ENCODE measurements around the gene SUMF1.
A peak's percentile ranks its signal among the peaks of the same experiment; 100 is the strongest.

Gene SUMF1

DNA sequence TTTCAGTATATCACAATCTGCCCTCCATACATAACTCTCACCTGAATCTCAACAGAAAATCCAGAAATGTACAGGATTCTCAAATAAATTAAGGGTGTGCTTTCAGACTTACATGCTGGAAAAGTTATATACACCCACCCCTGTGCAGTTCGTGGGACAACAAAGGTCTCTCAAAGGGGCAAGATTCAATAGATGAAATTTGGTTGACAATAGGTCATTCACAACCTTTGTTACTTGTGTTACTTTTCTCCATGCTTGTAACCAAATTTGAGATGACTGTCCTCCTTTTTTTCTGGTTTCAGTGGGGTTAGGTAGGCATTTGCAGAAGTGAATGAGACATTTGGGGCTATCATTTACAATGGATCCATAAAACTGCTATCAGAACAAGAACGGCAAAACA, 91.2 kb downstream of the SUMF1 start:
- no peak for DNase-seq

DNA sequence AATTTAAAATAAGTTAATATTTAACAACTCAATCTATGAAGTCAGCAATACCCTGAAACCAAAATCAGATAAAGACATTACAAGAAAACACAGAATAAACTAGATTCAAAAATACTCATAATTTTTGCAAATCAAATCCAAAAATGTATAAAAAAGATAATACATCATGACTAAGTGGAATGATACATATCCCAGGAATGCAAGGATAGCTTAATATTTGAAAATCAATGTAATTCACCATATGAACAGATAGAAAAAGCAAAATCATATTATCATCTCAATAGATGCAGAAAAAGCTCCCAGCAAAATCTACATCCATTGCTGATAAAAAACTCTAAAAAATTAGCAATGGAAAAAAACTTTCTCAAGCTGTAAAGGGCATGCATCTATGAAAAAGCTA, 93.4 kb downstream of the SUMF1 start:
- no peak for DNase-seq

DNA sequence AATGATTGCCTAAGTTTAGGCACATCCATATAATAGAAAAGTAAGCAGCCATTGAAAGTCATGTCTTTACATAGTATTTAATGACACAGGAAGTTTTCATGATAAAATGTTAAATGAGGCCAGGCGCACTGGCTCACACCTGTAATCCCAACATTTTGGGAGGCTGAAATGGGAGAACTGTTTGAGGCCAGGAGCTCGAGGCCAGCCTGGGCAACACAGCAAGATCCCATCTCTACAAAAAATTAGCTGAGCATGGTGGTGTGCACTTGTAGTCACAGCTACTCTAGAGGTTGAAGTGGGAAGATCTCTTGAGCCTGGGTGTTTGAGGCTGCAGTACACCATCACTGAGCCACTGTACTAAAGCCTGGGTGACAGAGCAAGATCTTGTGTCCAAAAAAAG, 104.5 kb downstream of the SUMF1 start:
- no peak for DNase-seq

DNA sequence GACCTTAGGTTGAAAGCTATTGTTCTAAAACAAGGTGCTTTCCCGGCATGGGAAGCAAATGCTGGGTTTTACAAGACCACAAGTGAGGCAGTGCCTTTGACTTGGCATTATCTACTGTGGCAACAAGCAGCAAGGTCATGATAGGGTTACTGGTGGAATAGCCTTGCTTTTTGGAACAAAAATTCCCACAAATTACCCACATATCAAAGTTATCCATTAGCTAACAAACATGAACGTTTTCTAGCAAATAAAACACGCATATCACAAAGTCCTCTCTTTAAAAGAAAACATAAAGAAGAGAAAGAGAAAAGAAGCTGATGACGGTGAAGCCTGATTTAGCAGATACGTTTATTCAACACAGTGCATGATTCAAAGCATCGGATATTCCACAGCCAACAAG, 106.3 kb downstream of the SUMF1 start:
- DNase-seq, result no peak

- no peak for DNase-seq
Measured at GRCh38 chr3:4359805-4360502, 107.1 kb downstream of the SUMF1 start.

DNA sequence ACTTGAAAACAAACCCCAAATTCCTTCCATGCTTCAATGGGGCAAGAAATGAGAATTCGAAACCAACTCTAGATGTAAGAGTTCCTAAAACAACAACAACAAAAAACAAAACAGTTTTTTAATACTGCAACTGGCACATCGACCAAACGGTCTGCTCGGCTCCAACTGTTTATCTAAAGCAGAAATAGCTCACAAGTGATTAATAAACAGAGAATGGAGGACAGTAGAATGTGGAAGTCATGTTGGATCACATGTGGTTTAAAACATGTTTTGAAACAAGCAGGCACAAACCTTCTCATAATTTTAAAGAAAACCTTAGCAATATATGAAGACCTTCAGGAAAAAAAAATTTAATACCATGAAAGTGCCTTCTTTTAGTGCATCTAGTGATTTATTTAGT, 108.8 kb downstream of the SUMF1 start:
- no peak for DNase-seq

DNA sequence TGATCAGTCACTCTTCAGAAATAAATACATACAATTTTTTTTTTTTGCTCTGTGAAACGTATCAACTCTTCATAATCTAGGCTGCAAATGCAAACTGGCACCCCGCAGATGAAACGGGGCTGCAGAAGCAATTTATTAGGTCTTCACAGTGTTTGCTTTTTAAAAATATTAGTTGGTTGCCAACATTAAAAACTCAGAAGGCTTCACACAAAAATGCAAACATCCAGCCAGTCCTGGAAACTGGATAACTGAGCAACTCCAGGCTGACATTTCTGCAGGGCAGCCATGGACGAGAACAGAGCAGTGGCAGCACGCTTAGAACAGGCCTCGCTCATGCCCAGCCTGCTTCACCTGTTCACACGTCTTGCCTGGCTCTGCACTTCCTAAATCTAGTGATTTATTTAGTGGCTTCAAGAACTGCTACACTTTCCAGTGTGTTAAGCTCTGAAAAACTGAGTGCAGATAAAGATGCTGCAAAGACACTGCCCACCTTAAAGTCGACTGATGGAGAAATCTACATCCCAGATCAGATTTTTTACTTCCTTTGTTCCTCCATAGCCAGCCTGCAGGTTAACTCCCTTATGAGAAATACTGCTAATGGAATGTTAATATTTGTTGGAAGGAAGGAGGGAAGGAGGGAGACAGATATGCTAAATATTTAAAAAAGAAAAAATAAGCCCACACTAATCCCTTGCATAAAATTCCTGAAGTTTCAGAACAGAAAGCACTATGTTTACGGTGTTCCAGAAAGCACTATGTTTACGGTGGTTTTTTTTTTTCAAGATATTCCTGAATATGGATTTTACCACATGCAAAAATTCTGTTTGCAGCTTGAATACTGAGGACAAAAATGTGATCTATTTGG, 110.3 kb downstream of the SUMF1 start:
- no peak for DNase-seq

DNA sequence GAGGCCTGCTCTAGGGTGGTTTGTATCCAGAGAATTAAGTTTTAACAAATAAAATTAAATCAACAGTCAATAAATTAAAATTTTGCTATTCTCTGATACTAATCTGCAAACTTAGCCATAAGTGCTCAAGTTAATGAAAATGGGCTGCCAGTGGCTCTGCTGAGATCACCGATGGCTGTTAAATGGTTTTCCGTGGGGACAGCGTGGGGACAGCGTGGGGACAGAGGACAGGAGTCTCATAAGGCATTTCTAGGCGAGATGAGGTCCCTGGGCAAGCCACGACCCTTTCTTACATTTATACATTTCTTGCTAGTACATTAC, 110.9 kb downstream of the SUMF1 start:
- no peak for DNase-seq

- DNase-seq, result no peak
Measured at GRCh38 chr3:4355401-4356219, 111.5 kb downstream of the SUMF1 start.

GRCh38 chr3:4351872-4352271, 115.2 kb downstream of the SUMF1 start:
- DNase-seq, result no peak

DNA sequence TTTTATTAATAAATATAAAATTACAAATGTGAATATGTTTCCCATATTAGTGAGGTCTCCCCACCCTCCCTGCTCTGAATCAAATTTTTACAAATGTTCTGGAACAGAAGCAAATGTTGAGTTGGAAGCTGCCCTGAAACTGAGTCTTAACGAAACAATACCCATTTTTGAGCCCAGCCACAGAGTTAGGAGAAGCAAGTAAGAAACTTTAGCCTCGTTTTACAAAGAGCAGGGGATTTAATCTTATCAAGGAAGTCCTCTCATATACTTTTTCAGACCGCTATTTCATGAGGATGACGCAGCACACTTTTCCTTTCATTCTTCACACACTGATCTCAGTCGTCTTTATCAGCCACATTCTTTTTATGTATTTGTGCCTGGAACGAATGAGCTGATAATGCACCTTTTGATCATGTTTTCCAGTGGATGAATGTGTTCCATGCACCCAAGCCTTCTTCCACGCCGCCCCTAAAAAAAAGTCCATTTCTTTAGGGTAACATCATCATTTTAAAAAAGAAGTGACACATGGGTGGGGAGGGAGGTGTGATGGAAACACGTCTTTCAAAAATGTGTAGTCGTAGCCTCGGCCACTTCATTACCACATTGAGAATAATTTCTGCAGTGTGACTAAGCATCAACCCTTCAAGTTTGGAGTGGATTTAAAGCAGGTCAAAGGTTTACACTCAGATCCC, 115.8 kb downstream of the SUMF1 start:
- DNase-seq, result no peak

DNA sequence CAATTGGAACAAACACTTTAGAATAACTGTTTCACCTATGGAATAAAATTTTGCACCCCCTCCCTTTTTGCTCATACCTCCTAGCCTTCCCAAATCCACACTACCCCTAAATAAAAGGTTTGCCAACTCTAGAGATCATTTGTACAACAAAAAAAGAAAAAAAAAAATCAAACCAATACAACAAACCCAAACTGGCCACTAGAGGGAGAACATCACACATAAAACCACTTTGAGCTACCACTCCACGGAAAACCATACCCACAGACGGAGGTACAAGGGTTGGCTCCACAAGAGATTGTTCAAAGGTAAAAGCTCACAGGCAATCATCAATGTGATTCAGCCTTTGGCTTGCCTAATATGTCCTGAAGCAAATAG, 116.3 kb downstream of the SUMF1 start:
- peak; percentile 23 for DNase-seq

GRCh38 chr3:4343258-4343657, 123.8 kb downstream of the SUMF1 start:
- no peak for DNase-seq

- DNase-seq, result no peak
Measured at GRCh38 chr3:4341336-4341675, 125.8 kb downstream of the SUMF1 start.

DNA sequence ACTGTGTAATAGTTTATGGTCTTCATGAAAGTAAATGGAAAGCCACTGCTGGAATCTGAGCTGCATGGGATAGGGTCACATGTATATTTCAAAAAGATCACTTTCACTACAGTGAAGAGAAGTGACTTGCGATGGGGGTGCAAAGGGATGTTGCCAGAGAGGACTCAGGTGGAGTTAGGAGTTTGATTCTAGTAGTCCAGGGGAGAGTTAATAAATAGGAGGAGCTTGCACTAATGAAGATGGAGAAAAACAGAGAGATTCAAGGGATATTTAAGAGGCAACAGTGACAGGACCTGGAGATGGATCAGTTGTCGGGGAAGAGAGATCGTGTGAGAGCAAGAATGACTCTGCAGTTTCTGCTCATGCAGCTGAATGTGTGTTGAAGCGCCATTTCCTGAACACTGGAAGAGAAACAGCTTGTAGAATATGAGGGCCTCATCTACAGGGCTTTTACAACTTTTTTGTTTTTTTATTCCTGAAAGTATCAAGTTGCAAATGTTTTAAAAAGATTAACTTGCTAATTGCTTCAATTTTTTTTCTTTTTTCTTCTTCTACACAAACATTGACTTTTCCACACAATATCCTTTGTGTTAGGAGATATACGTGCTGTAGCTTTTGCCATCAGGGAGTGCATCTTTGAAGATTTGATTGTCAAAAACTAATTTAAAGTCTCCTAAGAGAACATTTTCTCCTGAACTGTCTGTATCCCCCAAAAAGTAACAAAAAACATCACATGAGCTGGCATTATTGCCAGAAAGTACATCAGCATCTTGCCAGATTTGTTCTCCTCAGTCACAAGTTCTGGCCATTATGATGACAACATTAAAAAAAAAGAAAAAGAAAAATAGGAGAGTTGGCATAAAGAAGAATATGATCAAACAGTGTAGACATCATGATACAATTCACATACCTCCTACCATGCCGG, 126.4 kb downstream of the SUMF1 start:
- DNase-seq, result no peak

DNA sequence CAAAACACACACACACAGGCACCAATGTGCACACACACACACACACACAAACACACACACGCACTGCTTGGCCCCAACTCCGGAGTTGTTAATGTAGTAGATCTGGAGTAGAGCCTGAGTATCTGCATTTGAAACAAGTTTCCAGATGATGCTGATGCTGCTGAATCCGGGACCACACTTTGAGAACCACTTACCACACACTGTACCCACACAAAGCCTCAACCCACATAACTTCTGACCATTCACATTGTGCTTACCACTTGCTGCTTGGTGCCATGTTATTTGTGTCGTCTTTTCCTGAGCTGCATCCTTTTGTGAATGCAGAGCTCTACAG, 127.0 kb downstream of the SUMF1 start:
- no peak for DNase-seq

DNA sequence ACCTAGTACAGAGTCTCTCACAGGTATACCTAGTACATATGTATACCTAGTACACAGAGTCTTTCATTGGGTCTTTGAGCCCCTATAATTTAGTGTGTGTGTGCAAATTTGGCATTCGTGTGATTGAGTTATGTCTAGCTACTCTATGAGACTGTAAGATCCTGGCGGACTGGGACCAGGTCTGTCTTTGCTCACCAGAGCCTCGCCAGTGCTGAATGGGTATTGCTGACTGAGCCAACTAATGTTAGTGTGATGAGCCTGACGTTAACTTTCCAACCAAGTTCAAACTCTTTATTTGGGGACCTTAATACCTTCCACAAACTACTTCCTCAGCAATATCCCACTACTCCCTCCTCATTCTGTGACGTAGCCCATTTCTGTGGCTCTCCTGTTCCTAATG, 128.3 kb downstream of the SUMF1 start:
- DNase-seq, result no peak

DNA sequence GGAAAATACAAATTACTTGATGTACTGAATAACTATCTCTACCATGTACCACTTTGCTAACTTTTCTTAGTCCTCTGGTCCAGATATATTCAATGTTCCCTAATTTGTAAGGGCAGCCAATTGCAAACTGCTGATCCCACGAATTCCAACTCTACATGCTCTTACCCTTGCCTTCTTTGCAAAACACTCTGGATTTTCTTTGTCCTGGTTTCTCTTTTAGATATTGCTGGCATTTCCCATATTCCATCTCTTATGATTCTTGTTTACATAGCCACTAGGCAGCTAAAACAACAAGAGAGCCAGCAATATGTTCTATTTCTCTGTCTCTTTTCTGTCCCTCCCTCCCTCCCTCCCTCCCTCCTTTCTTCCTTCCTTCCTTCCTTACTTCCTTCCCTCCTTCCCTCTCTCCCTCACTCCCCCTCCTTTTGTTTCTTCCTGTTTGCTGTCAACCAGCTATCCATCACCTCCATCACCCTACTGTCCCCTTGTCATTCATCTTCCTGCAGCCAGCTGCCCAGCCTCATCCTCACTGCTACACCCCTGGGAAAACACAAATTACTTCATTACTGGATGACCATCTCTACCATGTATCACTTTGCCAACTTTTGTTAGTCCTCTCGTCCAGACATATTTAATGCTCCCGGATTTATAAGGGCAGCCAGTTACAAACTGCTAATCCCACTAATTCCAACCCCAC, 130.1 kb downstream of the SUMF1 start:
- DNase-seq, result no peak

DNA sequence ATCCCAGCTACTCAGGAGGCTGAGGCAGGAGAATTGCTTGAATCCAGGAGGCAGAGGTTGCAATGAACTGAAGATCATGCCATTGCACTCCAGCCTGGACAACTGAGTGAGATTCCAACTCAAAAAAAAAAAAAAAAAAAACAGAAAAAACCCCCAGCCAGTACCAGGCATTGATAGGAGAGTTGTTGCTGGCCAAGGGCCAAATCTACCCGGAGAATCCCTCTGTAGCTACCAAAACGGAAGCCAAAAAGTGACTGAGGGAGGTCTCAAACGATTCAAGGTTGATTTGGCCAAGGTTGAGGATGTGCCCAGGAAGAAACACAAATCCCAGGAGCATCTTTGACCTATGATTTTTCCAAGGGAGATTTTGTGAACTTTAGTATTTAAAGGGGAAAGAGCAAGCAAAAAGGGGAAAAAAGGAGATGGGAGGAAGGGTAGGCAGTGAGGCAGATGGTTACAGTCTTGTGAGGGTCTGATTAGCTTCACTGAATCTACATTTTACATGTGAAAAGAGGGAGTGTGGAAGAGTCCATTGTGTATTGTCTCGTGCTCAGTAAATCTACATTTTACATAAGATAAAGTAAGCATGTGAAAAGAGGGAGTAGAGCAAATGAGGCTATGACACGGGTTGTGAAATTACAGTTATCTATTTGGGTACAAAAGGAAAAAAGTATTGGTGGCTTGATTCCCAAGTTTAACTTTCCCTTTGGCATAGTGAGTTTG, 131.1 kb downstream of the SUMF1 start:
- DNase-seq, result no peak

DNA sequence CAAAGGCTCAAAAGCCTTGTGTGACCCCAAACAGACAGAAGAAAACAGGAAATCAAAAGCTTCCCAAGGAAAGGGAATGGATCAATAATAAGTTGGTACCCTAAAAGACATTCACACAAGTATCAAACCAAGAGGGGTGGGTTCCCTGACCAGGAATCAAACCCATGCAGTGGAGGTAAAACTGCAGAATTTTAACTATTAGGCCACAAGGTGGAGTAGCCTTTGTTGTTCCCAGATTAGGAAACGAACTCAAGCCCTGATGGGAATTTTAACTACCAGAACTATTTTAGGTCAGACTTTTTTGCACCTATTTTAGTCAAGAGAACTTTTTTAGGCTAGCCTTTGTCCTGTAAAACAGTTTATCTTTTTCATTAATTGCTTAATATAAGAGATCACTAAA, 132.5 kb downstream of the SUMF1 start:
- DNase-seq, result no peak

DNA sequence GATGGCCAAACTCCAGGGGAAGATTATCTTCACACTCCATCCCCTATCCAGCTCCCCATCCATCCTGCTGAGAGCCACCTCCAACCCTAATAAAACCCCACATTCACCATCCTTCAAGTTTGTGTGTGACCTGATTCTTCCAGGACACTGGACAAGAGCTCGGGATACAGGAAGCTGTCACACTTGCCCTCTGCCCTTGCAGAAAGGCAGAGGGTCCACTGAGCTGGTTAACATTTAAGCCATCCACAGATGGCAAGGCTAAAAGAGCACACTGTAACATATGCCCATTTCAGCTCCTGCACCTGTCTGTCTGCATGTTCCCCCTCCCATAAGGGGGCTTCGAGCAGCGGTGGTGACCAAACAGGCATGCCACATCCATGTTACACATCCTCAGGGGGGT, 134.1 kb downstream of the SUMF1 start:
- DNase-seq, result no peak
